Activated T-cell treated with anti-CD3 and anti-CD28 coated beads for 1 hour (primary cell): Measurements from ENCODE around the gene ONECUT3.
A peak's percentile ranks its signal among the peaks of the same experiment; 100 is the strongest.
"Not testable (repeated sequence)": the region's sequence is repeated elsewhere in the genome, so short reads cannot be mapped to it uniquely, and the experiment has no call there.

Experiments used
- DNase-seq: peaks from one replicate; pipeline ENCODE4 v3.0.0-alpha.2; 2020; ENCODE audit warnings: low read depth

Gene ONECUT3

DNA sequence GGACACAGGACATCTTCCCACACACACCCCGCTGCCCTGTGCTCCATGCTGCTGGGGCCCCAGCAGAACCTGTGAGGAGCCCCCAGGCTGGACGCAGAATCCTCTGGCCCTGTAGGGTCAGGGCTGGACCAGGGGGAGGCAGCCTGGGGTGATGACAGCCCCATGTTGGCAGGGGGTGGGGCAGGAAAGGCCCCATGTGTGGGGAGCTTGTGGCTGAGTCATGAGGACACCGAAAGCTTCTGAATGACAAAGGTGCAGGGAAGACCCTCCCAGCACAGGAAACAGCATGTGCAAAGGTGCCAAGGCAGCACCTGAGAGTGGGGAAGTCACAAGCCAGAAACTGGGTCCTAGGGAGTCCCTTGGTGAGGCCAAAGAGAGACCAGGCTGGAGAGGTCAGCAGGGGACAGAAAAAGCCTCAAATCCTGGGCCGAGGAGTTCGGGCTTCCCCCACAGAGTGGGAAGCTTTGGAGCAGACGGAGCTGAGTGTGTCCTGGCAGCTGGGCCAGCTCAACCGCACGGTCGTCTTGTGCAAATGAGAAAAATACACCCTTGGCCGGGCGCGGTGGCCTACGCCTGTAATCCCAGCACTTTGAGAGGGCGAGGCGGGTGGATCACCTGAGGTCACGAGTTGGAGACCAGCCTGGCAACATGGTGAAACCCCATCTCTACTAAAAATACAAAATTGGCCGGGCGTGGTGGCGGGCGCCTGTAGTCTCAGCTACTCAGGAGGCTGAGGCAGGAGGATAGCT, 41.3 kb downstream of the ONECUT3 start:
- no peak for DNase-seq

DNA sequence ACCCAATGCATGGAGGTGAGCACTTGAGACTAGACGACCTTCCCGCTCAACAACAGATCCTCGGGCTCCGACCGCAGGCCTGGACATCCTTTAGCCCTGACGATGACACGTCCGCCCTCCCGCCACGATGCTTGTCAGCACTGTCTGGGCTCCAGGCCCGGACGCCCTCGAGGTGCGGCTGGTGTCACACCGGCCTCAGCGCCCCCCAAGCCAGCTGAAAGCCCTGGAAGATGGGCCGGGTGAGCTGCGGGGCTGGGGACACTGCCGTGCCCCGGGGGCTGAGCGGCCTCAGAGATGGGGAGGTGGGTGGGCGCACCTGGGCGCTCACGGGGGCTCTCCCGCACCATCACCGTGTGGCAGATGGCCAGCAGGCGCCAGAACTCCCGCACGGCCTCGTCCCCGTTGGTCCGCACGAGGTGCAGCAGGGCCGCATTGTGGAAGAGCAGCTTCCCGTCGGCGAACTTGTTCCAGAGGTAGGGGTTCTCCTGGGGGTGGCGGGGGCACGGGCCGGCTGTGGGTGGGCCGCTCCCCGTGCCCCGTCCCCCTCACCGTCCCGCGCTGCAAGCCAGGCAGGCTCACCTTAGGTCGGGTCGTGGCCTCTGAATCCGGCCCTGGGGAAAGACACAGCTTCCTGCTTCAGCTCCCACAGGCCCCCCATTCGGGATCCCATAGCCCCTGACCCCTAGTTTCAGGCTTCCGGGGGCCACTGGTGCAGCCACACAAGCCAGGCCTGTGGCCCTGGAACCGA, 43.3 kb downstream of the ONECUT3 start:
- DNase-seq = no peak

DNA sequence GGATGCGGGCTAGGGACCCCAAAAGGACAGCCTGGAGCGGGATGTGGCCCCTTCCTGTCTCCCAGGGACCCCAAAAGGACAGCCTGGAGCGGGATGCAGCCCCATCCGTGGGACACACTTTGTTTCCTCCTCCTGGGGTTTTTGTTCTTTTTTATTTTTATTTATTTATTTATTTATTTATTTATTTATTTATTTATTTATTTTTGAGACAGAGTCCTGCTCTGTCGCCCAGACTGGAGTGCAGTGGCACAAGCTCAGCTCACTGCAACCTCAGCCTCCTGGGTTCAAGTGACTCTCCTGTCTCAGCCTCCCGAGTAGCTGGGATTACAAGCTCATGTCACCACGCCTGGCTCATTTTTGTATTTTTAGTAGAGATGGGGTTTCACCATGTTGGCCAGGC, 44.0 kb downstream of the ONECUT3 start:
- not testable (repeated sequence) for DNase-seq

DNA sequence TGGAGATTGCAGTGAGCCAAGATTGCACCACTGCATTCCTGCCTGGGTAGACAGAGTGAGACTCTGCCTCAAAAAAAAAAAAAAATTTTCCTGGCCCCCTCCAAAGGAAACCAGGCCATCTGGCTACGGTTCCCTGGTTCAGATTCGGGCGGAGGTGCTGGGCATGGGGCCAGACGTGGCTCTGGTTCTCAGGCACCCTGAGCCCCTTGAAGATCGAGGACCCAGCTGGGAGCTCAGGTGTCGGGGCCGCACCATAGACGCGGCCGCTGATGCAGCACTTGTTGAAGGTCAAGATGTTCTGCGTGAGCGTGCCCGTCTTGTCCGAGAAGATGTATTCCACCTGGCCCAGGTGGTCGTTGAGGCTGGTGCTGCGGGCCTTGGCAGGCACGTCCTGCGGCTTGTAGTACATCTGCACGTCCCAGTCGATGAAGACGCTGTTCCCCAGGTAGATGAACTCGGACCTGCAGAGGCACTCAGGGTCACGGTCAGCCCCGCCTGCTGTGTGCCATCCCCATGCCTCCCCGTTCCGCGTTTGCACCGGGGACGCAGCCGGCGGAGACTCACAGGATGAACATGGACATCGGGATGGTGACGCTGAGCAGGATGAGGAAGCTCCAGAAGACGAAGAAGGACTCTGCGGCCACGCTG, 46.5 kb downstream of the ONECUT3 start:
- no peak for DNase-seq

DNA sequence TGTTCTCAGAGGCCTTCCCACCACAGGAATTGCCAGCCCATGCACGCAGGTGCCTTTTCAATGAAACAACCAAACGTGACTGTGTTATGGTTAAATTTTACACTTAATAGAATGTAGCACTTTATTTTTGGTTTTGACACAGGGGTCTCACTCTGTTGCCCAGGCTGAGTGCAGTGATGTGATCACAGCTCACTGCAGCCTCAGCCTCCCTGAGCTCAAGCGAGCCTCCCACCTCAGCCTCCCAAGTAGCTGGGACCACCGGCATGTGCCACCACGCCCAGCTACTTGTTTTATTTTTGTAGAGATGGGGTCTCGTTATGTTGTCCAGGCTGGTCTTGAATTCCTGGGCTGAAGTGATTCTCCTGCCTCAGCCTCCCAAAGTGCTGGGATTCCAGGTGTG, 51.6 kb downstream of the ONECUT3 start:
- DNase-seq = no peak

DNA sequence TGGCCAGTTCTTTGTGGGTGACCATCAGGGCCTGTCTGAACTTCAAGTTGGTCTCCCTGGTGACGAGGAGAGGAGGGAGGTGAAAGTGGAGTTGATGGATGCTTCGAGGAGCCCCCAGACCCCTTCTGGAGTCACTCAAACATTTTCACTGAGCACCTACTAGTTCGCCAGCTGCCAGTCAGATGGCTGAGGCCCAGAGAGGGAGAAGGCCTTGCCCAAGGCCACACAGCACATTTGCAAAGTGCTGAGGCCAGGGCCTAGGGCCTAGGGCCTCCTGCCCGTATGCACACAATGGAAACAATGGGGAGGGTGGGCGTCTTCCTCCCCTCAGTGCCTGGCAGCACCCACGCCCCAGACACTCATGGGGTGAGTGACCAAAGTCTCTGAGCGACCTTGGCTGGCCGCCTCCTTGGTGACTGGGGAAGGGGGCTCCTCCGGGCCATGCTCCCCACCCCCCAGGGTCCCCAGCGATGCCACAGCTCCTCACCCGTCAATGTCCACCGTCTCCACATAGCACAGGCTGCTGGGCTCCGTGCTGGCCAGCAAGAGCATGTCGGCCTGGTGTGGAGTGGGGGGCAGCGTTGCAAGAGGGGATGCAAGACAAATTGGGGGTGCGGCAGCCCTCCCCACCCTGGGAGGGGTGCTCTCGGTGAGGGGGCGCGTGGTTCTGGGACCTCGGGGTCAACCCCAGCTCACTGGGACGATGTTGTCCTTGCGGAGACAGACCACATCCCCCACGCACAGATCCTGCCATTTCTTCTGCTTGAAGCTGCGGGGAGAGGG, 52.3 kb downstream of the ONECUT3 start:
- DNase-seq = no peak

DNA sequence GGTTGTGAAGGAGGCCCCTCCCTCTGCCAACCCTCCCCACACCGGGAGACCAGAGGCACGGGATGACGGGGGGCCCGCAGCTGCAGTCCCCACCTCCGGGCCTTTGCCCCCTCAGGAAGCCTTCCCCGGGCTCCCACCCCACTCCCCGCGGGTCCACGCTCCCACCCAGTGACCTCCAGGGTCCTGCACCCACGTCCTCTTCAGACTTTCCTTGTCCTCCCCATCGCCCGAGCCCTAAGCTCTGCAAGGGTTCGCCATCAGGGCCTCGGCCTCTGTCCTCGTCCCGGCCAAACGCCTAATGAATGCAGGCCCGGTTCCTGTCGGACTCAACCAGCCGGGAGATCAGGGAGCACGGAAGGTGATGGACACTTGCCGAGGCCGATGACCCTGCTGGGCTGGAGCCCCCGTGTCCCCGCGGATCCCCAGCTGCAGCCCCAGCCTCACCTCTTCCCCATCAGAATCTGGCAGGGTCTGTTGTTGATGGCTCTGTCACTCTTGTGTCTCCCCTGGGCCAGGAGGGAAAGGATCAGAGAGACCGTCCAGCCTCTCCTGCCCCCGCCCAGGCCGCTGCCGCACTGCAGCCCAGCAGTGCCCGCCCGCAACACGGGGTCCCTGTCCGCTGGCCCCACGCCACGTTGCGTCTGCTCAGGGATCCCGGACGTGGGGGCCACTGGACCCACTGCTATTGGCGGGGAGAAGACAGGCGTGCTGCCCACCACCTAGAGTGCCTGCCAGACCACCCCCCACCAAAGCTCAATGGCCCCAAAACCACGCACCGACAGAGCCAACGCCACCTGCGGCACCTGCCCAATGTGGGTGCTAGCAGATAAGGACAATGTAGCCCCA, 53.1 kb downstream of the ONECUT3 start:
- no peak for DNase-seq

DNA sequence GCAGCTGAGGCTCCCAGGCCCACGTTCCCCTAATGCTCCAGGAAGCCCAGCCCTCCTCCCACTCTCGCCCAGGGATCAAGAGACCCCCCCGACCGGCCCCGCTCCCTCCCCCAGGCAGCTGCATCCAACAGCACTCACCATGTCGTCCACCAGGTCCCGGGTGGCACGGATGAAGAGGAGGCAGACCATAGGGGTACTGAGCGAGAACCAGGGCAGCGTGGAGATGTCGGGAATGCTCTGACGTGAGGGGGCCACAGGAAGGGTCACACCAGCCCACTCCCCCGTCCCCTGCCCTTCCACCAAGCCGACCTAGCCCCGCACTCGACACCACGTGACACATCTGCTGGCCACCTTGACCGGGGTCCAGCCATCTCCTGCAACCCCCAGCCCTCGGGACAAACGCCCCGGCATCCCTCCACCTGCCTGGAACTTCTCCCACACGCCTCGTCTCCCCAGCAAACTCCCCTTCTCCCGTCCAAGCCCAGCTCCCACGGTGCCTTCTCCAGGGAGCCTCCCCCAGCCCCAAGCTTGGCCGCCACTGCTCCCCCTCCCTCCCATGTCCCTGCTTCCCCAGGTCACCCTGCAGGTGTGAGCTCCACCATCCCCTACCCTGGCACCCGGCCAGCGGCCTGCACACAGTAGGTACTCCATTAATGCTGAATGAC, 53.9 kb downstream of the ONECUT3 start:
- DNase-seq = no peak

DNA sequence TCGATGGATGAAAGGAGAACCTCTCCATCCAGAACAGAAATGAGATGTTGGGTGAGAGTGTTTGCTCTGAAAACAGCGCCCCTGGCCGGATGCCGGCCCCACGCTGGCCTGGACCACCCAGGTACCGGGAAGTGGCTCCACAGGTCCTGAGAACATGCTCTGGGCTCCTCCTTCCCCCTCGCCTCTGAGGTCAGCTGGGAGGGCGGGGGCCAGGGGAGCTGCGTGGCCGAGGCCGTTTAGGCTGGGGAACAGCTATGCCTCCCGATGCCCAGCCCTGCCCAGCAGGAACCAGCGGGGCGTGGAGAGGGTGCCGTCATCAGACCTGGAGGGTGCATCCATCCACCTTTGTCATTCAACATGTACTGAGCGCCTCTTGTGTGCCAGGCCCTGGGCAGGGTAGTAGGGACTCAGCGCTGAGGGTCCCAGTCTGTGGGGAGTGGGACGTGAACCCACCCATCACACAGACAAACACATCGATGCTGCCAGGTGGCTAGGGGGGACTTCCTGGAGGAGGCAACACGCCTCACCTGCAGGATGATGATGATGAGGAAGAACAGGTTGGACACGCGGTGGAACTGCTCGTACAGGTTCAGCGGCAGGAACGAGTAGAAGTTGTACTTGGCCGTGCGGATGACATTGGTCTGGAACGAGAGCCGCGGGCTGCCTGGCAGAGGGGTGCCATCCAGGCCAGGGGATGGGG, 54.5 kb downstream of the ONECUT3 start:
- DNase-seq = no peak

DNA sequence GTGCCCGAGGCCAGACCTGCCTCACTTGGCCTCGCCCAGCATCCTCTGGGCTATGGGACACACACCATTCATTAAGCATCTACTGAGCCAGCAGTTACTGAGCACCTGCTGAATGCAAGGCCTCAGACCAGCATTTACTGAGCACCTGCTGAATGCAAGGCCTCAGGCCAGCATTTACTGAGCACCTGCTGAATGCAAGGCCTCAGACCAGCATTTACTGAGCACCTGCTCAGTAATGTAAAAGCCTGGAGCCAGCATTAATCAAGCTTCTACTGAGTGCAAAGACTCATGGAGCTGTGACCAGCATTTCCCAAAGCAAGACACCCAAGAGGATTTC, 55.1 kb downstream of the ONECUT3 start:
- no peak for DNase-seq

DNA sequence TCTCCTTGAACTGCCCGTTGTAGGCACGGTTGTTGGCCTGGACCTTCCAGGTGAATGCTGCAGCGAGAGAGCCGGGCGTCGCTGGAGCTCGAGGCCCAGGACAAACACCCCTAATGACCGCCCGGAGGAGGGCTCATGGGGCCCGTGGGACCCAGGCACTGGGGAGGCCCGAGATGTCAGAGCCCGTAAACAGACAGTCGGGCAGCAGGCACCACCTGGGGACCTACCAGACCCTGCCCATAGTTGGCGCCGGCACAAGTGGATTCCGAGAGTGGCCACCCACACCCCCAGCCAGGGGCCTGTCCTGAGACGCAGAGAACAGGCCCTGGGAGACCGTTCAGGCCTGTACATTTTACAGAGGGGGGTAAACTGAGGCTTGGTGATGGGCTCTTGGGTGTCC, 56.4 kb downstream of the ONECUT3 start:
- DNase-seq = no peak

DNA sequence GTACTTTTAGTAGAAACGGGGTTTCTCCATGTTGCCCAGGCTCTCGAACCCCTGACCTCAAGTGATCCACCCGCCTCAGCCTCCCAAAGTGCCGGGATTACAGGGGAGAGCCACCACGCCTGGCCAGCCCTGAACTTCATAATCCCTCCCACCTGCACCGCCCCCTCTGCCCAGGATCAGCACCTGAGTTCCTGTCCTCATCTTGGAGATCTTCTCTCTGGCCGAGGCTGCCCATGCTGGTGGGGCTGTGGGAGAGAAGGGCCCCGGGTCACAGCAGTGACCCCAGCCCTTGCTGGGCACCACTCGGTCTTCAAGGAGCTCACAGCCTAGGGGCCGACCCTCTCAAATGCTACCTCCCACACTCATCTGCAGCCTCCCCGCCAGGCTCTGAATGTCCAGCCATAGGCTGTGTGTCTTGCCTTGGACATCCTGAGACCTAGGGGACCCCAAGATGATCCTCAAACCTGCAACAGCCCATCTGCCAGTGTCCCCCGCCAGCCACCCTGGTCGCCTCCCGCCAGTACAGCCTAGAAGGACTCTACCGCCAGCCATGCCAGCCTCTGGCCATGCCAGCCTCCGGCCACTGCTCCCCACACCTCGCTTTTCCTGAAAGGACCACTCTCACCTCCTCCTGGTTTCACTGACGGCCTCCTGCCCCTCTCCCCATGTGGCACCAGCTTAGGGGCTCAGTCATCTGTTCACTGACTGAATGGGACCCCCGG, 57.3 kb downstream of the ONECUT3 start:
- no peak for DNase-seq

DNA sequence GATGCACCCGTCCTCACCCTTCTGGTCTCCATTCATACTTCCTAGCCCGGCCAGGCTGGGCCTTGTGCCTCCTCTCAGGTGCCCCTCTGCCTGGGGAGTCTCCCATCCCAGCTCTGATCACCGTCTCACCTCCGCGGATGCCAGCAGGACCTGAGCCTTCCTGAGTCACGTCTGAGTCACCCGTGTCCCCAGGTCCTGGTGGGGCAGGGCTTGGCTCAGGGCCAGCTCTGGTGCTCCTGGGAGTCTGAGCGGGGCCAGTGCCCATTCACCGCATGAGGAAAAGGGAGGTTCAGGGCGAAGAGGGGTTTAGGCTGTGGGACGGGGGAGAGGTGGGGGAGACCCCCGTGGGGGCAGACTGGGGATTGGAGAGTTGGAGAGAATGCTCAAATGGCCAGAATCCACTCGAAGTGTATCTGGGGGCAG, 58.2 kb downstream of the ONECUT3 start:
- DNase-seq = peak; percentile 23

DNA sequence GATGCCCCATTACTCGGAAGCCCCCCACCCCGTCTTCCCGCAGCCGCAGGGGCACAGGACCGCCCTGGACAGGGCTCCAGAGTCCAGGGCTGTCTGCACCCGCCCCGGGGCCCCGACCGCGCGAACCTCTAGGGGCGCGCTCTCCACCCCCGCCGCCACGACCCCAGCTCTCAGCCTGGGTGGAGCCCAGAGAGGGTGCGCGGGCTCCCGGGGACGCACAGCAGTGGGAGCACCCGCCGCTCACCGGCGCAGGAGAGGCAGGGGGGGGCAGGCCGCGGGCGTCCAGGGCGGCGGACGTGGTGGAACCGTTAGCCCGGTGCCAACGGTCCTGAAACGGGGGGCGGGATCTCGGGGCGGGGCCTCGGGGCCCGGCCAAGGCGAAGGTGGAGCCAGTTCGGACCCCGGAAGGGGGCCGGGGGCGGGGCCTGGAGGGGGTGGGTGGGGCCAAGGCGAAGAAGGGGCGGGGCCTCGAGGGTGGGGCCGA, 58.7 kb downstream of the ONECUT3 start, which contains the start of gene ATP8B3:
ATP8B3 (minus strand) TSS at position 335 of the 484 bp plus-strand sequence. CDS start 540 bp downstream, outside the sequence.
- peak; percentile 57 for DNase-seq

DNA sequence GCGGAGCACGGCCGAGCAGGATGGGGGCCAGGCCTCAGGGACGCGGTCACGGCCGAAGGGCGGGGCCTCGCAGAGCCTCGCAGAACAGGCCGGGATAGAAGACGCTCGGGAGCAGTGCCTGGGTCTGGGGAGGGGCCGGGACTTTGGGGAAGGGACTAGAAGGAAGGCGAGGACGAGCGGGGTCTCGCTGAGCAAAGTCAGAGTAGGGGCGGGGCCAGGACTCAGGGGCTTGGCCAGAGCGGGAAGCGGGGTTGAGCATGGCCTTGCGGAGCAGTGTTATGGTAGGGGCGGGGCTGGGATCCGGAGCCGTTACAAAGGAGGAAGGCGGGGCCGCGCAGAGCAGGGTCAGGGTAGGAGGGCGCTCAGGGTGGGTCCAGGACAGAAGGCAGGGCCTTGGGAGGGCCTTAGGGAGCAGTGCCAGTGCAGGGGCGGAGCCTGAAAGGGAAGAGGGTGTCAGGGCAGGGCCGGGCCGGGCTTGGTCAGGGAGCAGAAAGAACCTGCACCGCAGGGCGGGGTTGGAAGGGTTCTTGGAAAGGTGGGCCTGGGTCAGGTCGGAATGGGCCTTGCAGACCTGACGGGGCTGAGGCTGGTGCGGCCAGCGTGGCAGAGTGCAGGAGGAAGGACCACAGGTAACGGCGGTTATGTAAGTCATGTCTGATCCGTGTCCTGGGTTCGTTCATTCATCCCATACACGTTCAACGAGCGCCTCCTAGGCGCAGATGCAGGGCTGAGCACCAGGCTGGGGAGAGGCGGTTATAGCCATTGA, 59.3 kb downstream of the ONECUT3 start:
- peak; percentile 67 for DNase-seq

DNA sequence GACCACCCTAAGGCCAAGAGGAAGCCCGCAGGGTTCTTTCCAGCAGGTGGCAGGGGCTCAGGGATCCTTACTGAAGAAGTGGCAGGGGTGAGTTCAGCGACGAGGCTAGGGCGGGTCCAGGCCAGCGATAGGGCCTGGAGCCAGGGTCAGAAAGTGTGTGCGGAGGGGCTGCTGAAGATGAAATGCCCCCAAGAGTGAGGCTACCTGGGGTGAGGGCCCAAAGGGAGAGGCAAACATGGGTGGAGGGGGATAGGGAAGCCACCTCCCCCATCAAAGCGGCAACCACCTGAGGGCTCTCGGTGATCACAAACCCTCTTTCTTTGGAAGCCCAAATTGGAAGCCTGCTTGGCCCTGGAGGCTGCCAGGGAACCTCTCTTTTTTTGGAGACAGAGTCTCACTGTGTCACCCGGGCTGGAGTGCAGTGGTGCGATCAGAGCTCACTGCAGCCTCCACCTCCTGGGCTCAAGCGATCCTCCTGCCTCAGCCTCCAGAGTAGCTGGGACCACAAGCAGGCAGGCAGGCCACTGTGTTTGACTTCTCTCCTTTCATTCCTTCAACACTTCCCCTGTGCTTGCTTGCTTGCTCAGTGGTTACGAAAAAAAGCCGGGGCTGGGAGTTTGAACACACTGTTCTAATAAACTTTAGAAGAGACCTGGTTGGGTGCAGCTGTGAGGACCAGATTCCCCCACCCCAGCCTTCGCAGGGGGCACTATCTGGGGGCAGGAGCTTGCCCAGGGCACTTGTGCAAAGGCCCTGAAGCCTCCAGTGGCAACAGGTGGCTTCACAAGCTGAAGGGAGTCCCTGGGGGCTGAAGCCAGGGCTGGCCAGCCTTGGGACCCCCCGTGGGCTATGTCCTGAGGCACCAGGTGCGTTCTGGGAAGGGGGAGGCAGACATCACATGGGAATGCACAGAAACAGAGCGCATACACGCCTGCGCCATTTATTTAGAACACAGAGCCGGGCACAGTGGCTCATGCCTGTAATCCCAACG, 60.2 kb downstream of the ONECUT3 start:
- DNase-seq = no peak

DNA sequence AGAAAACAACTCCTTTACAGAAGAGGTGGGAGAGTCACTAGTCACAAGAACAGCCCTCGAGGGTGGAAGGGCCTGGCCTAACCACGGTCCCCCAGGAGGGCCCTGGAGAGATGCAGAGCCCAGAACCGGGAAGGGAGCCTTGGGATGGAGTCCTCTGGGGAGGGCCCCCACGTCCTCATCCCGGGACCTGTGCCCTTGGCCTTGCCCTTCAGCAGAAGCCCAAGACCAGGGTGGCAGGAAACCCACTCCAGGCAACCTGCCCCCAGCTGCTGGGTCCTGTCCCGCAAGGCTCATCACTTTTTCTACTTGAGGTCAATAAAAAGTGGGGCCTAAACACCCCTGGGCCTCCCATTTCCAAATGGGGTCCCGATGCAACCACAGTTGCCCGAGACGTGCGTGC, 61.1 kb downstream of the ONECUT3 start:
- no peak for DNase-seq
